Tibial artery (tissue), 4 donors: ENCODE data around the gene MDP1.
A peak's percentile ranks its signal among the peaks of the same experiment; 100 is the strongest.

Experiments used
- DNase-seq, 2 donors: peaks; one replicate each; pipeline ENCODE4 v3.0.0-alpha.2; 2019
- H3K27ac ChIP-seq, 2 donors: fragments of 200-600 bp; sonication (generic) in 1 of 2; 1 replicate in 1 of 2; 2 replicates in 1 of 2; pipeline ENCODE4 v1.5.1; 2018 to 2019; ENCODE audit warnings: mild to moderate bottlenecking in 1 of 2
- H3K27me3 ChIP-seq, 2 donors: fragments of 200-600 bp; sonication (generic) in 1 of 2; one replicate each; pipeline versions ENCODE4 v1.5.1 to v1.6.0; 2016 to 2019
- H3K36me3 ChIP-seq, 3 donors: fragments of 200-600 bp; sonication (generic) in 2 of 3; one replicate each; pipeline ENCODE4 v1.5.1; 2016 to 2019; ENCODE audit warnings: mild to moderate bottlenecking in 2 of 3
- H3K4me1 ChIP-seq, 4 donors: fragments of 200-600 bp; sonication (generic) in 2 of 4; 1 replicate in 3 of 4; 2 replicates in 1 of 4; pipeline ENCODE4 v1.5.1; 2016 to 2019
- H3K4me3 ChIP-seq, 2 donors: fragments of 200-600 bp; sonication (generic) in 1 of 2; 1 replicate in 1 of 2; 2 replicates in 1 of 2; pipeline ENCODE4 v1.5.1; 2018 to 2019; ENCODE audit warnings: mild to moderate bottlenecking in 2 of 2
- H3K9me3 ChIP-seq, 3 donors: fragments of 200-600 bp; sonication (generic) in 1 of 3; one replicate each; pipeline ENCODE4 v1.5.1; 2016 to 2019
- intact Hi-C: fragments of 100-400 bp; cut with DNase I; formaldehyde crosslinking; loops from one replicate; pipeline ENCODE4 v1.15.0; 2023; ENCODE audit warnings: low total_unique reads
- TF ChIP-seq, protein P1 (sequence below), 2 experiments: fragments of 200-600 bp in 1 of 2; fragments of 450-650 bp in 1 of 2; IDR thresholded peaks; one replicate each; pipeline ENCODE4 v1.5.1; 2017 to 2019; ENCODE audit warnings: antibody characterized with exemption in 2 of 2, mild to moderate bottlenecking in 1 of 2, moderate library complexity in 1 of 2

MDP1 gene

GRCh38 chr14:24213866-24214662, 1.8 kb downstream of the MDP1 start:
- Histone ChIP-seq H3K27ac (peak overlapping the region; percentile 89 to 96), H3K4me3 (peak overlapping the region; percentile 62 to 90), H3K27me3 (no peaks in the 10 kb centered on the region), H3K36me3 (peaks cover 19 to 32% (median 27%) of the 10 kb centered on the region in 3 donors), H3K4me1 (peaks cover 0 to 31% (median 27%) of the 10 kb centered on the region in 4 donors), H3K9me3 (no peaks in the 10 kb centered on the region)
- intact Hi-C loops: no loop called here
- TF ChIP-seq, protein P1, sequence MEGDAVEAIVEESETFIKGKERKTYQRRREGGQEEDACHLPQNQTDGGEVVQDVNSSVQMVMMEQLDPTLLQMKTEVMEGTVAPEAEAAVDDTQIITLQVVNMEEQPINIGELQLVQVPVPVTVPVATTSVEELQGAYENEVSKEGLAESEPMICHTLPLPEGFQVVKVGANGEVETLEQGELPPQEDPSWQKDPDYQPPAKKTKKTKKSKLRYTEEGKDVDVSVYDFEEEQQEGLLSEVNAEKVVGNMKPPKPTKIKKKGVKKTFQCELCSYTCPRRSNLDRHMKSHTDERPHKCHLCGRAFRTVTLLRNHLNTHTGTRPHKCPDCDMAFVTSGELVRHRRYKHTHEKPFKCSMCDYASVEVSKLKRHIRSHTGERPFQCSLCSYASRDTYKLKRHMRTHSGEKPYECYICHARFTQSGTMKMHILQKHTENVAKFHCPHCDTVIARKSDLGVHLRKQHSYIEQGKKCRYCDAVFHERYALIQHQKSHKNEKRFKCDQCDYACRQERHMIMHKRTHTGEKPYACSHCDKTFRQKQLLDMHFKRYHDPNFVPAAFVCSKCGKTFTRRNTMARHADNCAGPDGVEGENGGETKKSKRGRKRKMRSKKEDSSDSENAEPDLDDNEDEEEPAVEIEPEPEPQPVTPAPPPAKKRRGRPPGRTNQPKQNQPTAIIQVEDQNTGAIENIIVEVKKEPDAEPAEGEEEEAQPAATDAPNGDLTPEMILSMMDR (IDR thresholded peaks at IDR 0.05): no peak
- peak in 1 of 2 donors; percentile 13 for DNase-seq

GRCh38 chr14:24212924-24213865, 2.7 kb downstream of the MDP1 start, which contains the start of gene CHMP4A:
CHMP4A (minus strand) TSS chr14:24213488; CDS start chr14:24213439, 49 bp downstream.
- peak; percentile 98 to 99 for DNase-seq

GRCh38 chr14:24211311-24211710, 4.6 kb downstream of the MDP1 start:
- H3K9me3 ChIP-seq: no peaks in the 10 kb centered on the region
- peaks cover 30 to 45% (median 39%) of the 10 kb centered on the region in 3 donors for H3K36me3 ChIP-seq
- intact Hi-C loops: no loop called here
- H3K27me3 ChIP-seq: no peaks in the 10 kb centered on the region
- peak in 1 of 2 donors; percentile 35 for DNase-seq
- TF ChIP-seq, protein P1 (IDR thresholded peaks at IDR 0.05): no peak
- no peak overlapping the region for H3K27ac ChIP-seq
- no peak overlapping the region for H3K4me3 ChIP-seq
- peaks cover 0 to 31% (median 26%) of the 10 kb centered on the region in 4 donors for H3K4me1 ChIP-seq

More at GRCh38 chr14:24212924-24213865, 2.7 kb downstream of the MDP1 start, which contains the start of gene CHMP4A:
- TF ChIP-seq, protein P1 (IDR thresholded peaks at IDR 0.05): peak in 1 of 2 experiments; percentile 14
- no peaks in the 10 kb centered on the region for H3K27me3 ChIP-seq
- intact Hi-C loops: no loop called here
- H3K4me1 ChIP-seq: peaks cover 0 to 31% (median 27%) of the 10 kb centered on the region in 4 donors
- H3K36me3 ChIP-seq: peaks cover 18 to 35% (median 34%) of the 10 kb centered on the region in 3 donors
- H3K4me3 ChIP-seq: peak within 1 kb of the TSS; percentile 62 to 90
- peak within 1 kb of the TSS; percentile 89 to 96 for H3K27ac ChIP-seq
- no peaks in the 10 kb centered on the region for H3K9me3 ChIP-seq

DNA sequence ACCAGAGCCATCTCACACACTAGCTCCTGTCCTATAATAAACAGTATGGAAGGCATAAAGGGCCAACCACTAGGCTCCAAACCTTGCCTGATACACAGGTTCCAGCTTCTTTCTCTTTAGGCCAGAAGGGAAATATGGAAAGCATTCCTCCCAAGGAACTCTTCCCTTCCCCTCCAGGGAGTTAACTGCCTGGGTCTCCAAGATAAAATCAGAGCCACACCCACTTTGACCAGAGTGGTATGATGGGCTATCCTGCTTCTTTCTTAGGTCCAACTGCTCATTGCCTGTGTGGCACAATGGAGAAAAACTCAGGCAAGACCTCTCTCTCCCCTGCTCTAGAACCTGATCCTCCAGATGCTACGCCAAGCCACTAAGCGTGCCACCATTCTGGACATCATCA, 8.2 kb downstream of the MDP1 start:
- no peak overlapping the region for H3K4me3 ChIP-seq
- TF ChIP-seq, protein P1 (IDR thresholded peaks at IDR 0.05): no peak
- no peaks in the 10 kb centered on the region for H3K27me3 ChIP-seq
- H3K9me3 ChIP-seq: no peaks in the 10 kb centered on the region
- peak in 1 of 2 donors; percentile 29 for DNase-seq
- no peak overlapping the region for H3K27ac ChIP-seq
- intact Hi-C loops: no loop called here
- peaks cover 43 to 61% (median 48%) of the 10 kb centered on the region in 3 donors for H3K36me3 ChIP-seq
- peaks cover 0 to 8% (median 7%) of the 10 kb centered on the region in 4 donors for H3K4me1 ChIP-seq

DNA sequence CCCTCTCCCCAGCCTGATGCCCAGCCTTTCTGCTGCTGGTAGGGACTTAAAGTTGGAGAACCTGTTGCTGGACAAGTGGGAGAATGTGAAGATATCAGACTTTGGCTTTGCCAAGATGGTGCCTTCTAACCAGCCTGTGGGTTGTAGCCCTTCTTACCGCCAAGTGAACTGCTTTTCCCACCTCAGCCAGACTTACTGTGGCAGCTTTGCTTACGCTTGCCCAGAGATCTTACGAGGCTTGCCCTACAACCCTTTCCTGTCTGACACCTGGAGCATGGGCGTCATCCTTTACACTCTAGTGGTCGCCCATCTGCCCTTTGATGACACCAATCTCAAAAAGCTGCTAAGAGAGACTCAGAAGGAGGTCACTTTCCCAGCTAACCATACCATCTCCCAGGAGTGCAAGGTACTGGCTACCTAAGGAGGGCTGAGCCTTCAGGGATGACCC, 8.7 kb downstream of the MDP1 start:
- intact Hi-C loops: no loop called here
- peak in 1 of 2 donors; percentile 28 for DNase-seq
- Histone ChIP-seq H3K27me3 (no peaks in the 10 kb centered on the region), H3K36me3 (peaks cover 47 to 66% (median 52%) of the 10 kb centered on the region in 3 donors), H3K9me3 (no peaks in the 10 kb centered on the region), H3K27ac (no peak overlapping the region), H3K4me3 (no peak overlapping the region), H3K4me1 (peaks cover 0 to 4% (median 3%) of the 10 kb centered on the region in 4 donors)
- TF ChIP-seq, protein P1 (IDR thresholded peaks at IDR 0.05): no peak
